Tibial nerve (tissue), 4 donors: Measurements from ENCODE around the gene EPO. TPM values are rescaled to one million over a fixed set of nuclear protein-coding genes. Genes with fewer than 3 reads are reported as not detected.

Experiments used
- DNase-seq, 2 donors: peaks; one replicate each; pipeline ENCODE4 v3.0.0-alpha.2; 2019; ENCODE audit warnings: low spot score in 2 of 2
- H3K27ac ChIP-seq, 4 donors: fragments of 200-600 bp; sonication (generic) in 3 of 4; one replicate each; pipeline ENCODE4 v1.5.1; 2017 to 2019; ENCODE audit warnings: mild to moderate bottlenecking in 1 of 4
- H3K27me3 ChIP-seq, 2 donors: fragments of 200-600 bp; sonication (generic) in 1 of 2; one replicate each; pipeline versions ENCODE4 v1.5.1 to v1.6.0; 2017 to 2019
- H3K36me3 ChIP-seq, 3 donors: fragments of 200-600 bp; sonication (generic); one replicate each; pipeline ENCODE4 v1.5.1; 2018 to 2019
- H3K4me1 ChIP-seq, 4 donors: fragments of 200-600 bp; sonication (generic) in 3 of 4; one replicate each; pipeline ENCODE4 v1.5.1; 2017 to 2019
- H3K4me3 ChIP-seq, 4 donors: fragments of 200-600 bp; sonication (generic) in 3 of 4; one replicate each; pipeline ENCODE4 v1.5.1; 2017 to 2019; ENCODE audit warnings: mild to moderate bottlenecking in 1 of 4, moderate library complexity in 1 of 4
- H3K9me3 ChIP-seq, 4 donors: fragments of 200-600 bp; sonication (generic) in 3 of 4; one replicate each; pipeline ENCODE4 v1.5.1; 2017 to 2019
- EP300 ChIP-seq, 2 donors: sonication (generic); formaldehyde crosslinking; IDR thresholded peaks; one replicate each; pipeline ENCODE4 v1.6.1; 2017; ENCODE audit warnings: antibody characterized with exemption in 2 of 2, mild to moderate bottlenecking in 1 of 2
- POLR2A ChIP-seq, 2 donors: fragments of 450-650 bp; IDR thresholded peaks; one replicate each; pipeline ENCODE4 v1.6.1; 2017; ENCODE audit warnings: antibody characterized with exemption in 2 of 2, mild to moderate bottlenecking in 2 of 2, moderate library complexity in 2 of 2
- WGBS, 2 donors: methylation state at CpG; one replicate each; pipeline ENCODE4 v1.1.5; 2018; 5-methylcytosine and 5-hydroxymethylcytosine counted together
- total RNA-seq, 4 donors: library from RNA; depleted of rRNA; stranded (reverse); fragments of >200 nt; gene quantifications; one replicate each; pipeline ENCODE4 v1.1.0, GENCODE V29; 2016
- TF ChIP-seq, protein P1 (sequence below), 5 experiments: fragments of 200-600 bp in 3 of 5; fragments of 450-650 bp in 2 of 5; sonication (generic) in 3 of 5; IDR thresholded peaks; one replicate each; pipeline ENCODE4 v1.5.1; 2016 to 2019; ENCODE audit warnings: antibody characterized with exemption in 5 of 5, mild to moderate bottlenecking in 3 of 5, moderate library complexity in 2 of 5

EPO gene
- total RNA-seq, 4 donors from 2014 or later, result 0.30 to 0.59 TPM; not detected in 2

DNA sequence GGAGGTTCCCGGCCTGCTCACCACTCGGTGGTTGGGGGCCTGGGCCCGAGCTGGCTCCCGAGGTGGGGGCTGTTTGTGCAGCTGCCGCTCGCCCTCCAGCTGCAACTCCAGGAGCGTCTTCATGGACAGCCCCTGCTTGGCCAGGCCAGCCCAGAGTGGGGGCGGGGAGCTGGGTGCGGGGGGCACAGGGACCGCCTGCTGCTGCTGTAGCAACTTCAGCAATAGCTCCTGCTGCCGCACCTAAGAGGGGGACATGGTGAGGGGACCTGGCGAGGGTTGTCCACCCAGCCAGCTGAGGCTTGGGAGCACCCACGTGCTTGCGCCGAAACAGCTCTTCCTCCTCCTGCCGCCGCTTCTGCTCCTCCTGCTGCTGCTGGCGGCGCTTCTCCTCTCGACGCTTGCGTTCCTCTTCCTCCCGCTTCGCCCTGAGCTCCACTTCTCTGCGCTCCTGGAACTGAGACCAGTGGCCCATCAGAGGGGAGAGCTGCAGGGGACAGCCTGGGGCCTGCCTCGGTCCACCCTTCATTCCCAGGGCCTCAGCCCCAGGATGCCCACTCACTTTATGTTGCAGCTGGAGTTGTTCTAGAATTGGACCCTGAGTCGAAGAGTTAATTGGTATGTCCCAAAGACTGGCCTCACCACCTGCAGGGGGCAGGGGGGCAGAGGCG, 37.1 kb upstream of the EPO start:
- H3K4me1 ChIP-seq, result peaks cover 0 to 57% (median 27%) of the 10 kb centered on the region in 4 donors
- peak overlapping the region in 2 of 4 donors; percentile 23 to 95 for H3K27ac ChIP-seq
- no peak for DNase-seq
- no peak overlapping the region for H3K4me3 ChIP-seq
- no peak for TF ChIP-seq POLR2A (IDR thresholded peaks at IDR 0.05)
- TF ChIP-seq, protein P1, sequence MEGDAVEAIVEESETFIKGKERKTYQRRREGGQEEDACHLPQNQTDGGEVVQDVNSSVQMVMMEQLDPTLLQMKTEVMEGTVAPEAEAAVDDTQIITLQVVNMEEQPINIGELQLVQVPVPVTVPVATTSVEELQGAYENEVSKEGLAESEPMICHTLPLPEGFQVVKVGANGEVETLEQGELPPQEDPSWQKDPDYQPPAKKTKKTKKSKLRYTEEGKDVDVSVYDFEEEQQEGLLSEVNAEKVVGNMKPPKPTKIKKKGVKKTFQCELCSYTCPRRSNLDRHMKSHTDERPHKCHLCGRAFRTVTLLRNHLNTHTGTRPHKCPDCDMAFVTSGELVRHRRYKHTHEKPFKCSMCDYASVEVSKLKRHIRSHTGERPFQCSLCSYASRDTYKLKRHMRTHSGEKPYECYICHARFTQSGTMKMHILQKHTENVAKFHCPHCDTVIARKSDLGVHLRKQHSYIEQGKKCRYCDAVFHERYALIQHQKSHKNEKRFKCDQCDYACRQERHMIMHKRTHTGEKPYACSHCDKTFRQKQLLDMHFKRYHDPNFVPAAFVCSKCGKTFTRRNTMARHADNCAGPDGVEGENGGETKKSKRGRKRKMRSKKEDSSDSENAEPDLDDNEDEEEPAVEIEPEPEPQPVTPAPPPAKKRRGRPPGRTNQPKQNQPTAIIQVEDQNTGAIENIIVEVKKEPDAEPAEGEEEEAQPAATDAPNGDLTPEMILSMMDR (IDR thresholded peaks at IDR 0.05), result no peak
- WGBS, 2 donors, result 78% methylated on average over 27 to 28 of the region's 28 CpGs
- no peaks in the 10 kb centered on the region for H3K27me3 ChIP-seq
- H3K36me3 ChIP-seq, result peaks cover 12 to 86% (median 49%) of the 10 kb centered on the region in 3 donors
- H3K9me3 ChIP-seq, result no peaks in the 10 kb centered on the region

DNA sequence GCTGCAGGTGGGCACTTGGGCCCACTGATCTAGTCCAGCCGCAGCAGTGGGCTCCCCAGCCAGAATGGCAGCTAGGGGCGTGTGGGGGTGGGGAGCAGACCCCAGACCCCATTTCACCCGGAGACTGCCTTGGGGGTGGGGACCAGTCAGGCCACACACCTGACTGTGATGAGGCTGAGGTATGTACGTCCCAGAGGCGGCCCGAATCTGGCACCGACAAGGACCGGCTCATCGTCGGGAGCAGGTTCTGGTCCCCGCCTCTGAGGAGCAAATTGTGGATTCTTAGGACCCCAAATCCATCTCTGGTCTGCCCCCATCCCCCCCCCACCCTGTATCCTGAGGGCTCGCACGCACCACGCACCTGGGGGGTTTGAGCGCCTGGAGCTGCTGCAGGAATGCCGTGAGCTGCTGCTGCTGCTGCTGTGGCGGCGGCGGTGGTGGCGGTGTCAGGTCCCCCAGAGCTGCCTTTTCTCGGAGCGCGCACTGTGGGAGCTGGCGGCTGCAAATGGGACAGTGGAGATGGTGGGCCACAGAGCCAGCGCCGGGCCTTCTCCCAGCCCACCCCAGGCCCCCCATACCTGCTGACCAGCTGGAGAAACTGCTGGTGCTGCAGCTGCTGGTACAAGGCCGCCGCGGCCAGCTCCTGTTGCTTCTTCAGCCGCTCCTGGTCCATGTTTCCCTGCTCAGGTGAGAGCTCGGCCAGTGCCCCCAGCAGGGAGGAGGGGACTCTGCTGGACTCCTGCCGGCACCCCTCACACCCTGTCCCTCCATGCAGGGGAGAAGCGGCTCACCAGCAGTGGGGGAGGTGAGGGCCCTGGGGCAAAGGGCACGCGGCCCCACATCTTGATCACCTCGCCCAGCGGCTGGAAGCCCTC, 36.4 kb upstream of the EPO start:
- Histone ChIP-seq H3K27me3 (no peaks in the 10 kb centered on the region), H3K27ac (no peak overlapping the region), H3K36me3 (peaks cover 12 to 83% (median 42%) of the 10 kb centered on the region in 3 donors), H3K4me3 (no peak overlapping the region), H3K9me3 (no peaks in the 10 kb centered on the region), H3K4me1 (peaks cover 0 to 57% (median 32%) of the 10 kb centered on the region in 4 donors)
- 89 to 90% methylated on average over 20 of the region's 37 CpGs for WGBS, 2 donors
- TF ChIP-seq EP300 (IDR thresholded peaks at IDR 0.05), result no peak
- no peak for TF ChIP-seq POLR2A (IDR thresholded peaks at IDR 0.05)
- TF ChIP-seq, protein P1 (IDR thresholded peaks at IDR 0.05), result no peak
- DNase-seq, result no peak

DNA sequence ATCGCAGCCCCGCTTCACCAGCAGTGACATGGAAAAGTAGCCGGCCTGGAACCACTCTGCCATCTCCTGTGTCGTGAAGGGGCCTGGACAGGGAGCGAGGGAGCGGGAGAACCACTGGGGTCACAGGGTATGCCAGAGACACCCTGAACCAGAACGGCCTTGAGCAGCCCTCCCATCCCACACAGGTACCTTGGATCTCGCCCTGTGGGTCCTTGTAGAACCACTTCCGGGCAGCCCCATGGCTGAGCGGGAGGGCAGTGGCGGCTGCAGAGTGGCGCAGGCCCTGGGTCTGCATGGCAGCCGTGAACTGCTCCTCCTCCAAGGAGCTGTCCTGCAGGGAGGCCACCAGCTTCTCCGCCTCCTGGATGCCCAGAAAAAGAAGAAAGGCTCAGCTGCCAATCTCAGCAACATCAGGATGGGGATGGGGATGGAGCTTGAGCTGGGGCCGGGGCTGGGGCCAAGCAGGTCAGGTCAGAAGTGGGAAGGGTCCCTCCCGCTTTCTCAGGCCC, 35.7 kb upstream of the EPO start:
- DNase-seq, result no peak
- TF ChIP-seq POLR2A (IDR thresholded peaks at IDR 0.05) (no peak), EP300 (IDR thresholded peaks at IDR 0.05) (no peak)
- TF ChIP-seq, protein P1 (IDR thresholded peaks at IDR 0.05), result no peak
- H3K9me3 ChIP-seq, result no peaks in the 10 kb centered on the region
- H3K4me1 ChIP-seq, result peaks cover 0 to 57% (median 32%) of the 10 kb centered on the region in 4 donors
- H3K27ac ChIP-seq, result no peak overlapping the region
- peaks cover 11 to 79% (median 42%) of the 10 kb centered on the region in 3 donors for H3K36me3 ChIP-seq
- 88 to 90% methylated on average over 15 to 16 of the region's 16 CpGs for WGBS, 2 donors
- no peak overlapping the region for H3K4me3 ChIP-seq
- no peaks in the 10 kb centered on the region for H3K27me3 ChIP-seq

DNA sequence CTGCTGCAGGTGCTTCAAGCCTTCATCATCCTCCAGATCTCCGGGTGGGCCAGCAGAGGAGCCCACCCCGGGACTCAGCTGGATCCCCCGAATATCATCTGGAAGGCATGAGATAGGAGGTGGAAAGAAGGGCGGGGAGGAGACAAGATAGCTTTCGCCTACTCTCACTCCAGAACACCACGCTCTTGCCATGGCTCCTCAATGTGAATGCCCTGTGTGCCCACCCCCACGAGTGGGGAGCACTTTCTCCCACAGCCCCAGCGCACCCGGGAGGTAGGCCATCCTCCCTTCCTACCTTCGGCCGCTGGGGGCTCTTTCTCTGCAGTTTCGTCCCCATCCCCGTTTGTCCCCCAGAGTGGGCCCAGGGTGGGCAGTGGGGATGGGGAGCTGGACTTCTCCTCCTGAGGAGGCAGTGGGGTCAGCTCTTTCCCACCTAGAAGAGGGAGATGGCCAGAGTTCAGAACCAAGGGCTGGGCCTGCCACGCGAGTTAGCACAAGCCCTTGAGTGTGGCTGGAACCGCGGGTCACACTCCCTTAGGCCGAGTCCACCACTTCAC, 35.1 kb upstream of the EPO start:
- Histone ChIP-seq H3K9me3 (no peaks in the 10 kb centered on the region), H3K4me1 (peaks cover 0 to 57% (median 32%) of the 10 kb centered on the region in 4 donors), H3K4me3 (no peak overlapping the region), H3K27ac (no peak overlapping the region), H3K36me3 (peaks cover 11 to 77% (median 42%) of the 10 kb centered on the region in 3 donors), H3K27me3 (no peaks in the 10 kb centered on the region)
- TF ChIP-seq EP300 (IDR thresholded peaks at IDR 0.05) (no peak), POLR2A (IDR thresholded peaks at IDR 0.05) (no peak)
- TF ChIP-seq, protein P1 (IDR thresholded peaks at IDR 0.05), result no peak
- no peak for DNase-seq
- WGBS, 2 donors, result 88 to 91% methylated on average over 18 of the region's 18 CpGs
